ENCODE data around the gene JAZF1. TPM values are rescaled to one million over a fixed set of nuclear protein-coding genes. Genes with fewer than 3 reads are reported as not detected.

JAZF1 gene
- total RNA-seq, 1 experiment from 2014 or later: 3.4 TPM

DNA sequence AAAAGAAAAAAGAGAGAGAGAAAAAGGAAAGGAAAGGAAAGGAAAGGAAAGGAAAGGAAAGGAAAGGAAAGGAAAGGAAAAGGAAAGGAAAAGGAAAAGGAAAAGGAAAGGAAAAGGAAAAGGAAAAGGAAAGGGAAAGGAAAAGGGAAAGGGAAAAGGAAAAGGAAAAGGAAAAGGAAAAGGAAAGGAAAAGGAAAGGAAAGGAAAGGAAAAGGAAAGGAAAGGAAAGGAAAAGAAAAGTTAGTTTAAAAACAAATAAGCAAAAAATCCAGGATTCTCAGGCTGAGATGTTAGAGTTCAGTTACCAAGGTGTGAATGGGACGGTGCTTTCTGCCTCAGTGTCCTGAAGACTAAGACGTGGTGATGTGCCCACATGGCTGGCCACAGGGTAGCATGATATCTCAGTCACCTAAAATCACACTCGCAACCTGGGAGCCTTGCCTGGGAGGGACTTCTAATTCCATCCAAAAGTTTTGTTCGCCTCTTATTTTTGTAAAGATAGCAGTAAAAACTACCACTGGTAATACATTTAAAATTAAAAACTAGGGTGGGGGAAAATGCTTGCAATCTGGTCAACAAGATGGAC lies 70.1 kb downstream of the JAZF1 start:
- CTCF ChIA-PET: no interaction called here

More for the DNA sequence above, 70.1 kb downstream of the JAZF1 start:
- Histone ChIP-seq H4K20me1 (ENCODE audit: insufficient read depth) (no peaks in the 10 kb centered on the region), H3K4me3 (replicated peaks in 1 of 2; ENCODE audit: low read depth in 1 of 2, low read length in 2 of 2) (no peak overlapping the region), H3K27ac (ENCODE audit: low read depth, low read length) (no peak overlapping the region), H3K36me3 (ENCODE audit: control insufficient read depth in 1 of 2, insufficient read depth in 2 of 2, low read length in 2 of 2) (no peaks in the 10 kb centered on the region), H3K4me2 (ENCODE audit: low read length) (no peak overlapping the region), H3K9me2 (ENCODE audit: insufficient read depth) (no peaks in the 10 kb centered on the region), H3K9ac (ENCODE audit: low read length) (no peak overlapping the region), H3K27me3 (ENCODE audit: insufficient read depth, low read length) (no peaks in the 10 kb centered on the region), H3K9me3 (ENCODE audit: control insufficient read depth in 1 of 2, insufficient read depth in 1 of 2, low read depth in 1 of 2, low read length in 2 of 2) (no peaks in the 10 kb centered on the region), H3K4me1 (ENCODE audit: control insufficient read depth in 1 of 2, insufficient read depth in 2 of 2, low read length in 2 of 2) (peaks cover 8 to 21% of the 10 kb centered on the region in 2 experiments), H2AFZ (ENCODE audit: low read depth, low read length, poor library complexity, severe bottlenecking) (no peak overlapping the region), H3K79me2 (ENCODE audit: insufficient read depth, low read length) (no peaks in the 10 kb centered on the region)
- ChIA-PET RAD21 (ENCODE audit: low non-redundant PET in 1 of 2, low total read pairs in 2 of 2, uncharacterized antibody in 2 of 2, unreplicated experiment in 2 of 2) (no interaction called here), POLR2A (no interaction called here)
- intact Hi-C loops (cut with micrococcal nuclease): no loop called here
- no peak for TF ChIP-seq ZNF274 (IDR thresholded peaks at IDR 0.05; ENCODE audit: low read depth, low read length)
- TF ChIP-seq EGR1 (IDR thresholded peaks at IDR 0.05; ENCODE audit: low read depth): no peak
- no peak for TF ChIP-seq EZH2phosphoT487 (IDR thresholded peaks at IDR 0.05; ENCODE audit: borderline replicate concordance)
- TF ChIP-seq, protein P1, sequence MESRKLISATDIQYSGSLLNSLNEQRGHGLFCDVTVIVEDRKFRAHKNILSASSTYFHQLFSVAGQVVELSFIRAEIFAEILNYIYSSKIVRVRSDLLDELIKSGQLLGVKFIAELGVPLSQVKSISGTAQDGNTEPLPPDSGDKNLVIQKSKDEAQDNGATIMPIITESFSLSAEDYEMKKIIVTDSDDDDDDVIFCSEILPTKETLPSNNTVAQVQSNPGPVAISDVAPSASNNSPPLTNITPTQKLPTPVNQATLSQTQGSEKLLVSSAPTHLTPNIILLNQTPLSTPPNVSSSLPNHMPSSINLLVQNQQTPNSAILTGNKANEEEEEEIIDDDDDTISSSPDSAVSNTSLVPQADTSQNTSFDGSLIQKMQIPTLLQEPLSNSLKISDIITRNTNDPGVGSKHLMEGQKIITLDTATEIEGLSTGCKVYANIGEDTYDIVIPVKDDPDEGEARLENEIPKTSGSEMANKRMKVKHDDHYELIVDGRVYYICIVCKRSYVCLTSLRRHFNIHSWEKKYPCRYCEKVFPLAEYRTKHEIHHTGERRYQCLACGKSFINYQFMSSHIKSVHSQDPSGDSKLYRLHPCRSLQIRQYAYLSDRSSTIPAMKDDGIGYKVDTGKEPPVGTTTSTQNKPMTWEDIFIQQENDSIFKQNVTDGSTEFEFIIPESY (IDR thresholded peaks at IDR 0.05; ENCODE audit: extremely low read depth, insufficient replicate concordance, low read length): no peak
- no peak for TF ChIP-seq FOSL1 (IDR thresholded peaks at IDR 0.05; ENCODE audit: low read depth)
- TF ChIP-seq SRF (IDR thresholded peaks at IDR 0.05; ENCODE audit: low read depth): no peak
- TF ChIP-seq MAX (IDR thresholded peaks at IDR 0.05): no peak
- no peak for TF ChIP-seq SP1 (IDR thresholded peaks at IDR 0.05; ENCODE audit: low read depth)
- TF ChIP-seq SIN3A (IDR thresholded peaks at IDR 0.05; ENCODE audit: low read depth): no peak
- no peak for TF ChIP-seq ZFX (IDR thresholded peaks at IDR 0.05)
- no peak for TF ChIP-seq YY1 (IDR thresholded peaks at IDR 0.05; ENCODE audit: extremely low read depth, insufficient replicate concordance, low read depth, low read length)
- BruUV-seq (replicated peaks): no TSS peak
- ATAC-seq: no peak
- no peak for DNase-seq (ENCODE audit: low read depth, low spot score)
